ENCODE measurements around the gene GPC3.
A peak's percentile ranks its signal among the peaks of the same experiment; 100 is the strongest.
"Not testable (repeated sequence)": the region's sequence is repeated elsewhere in the genome, so short reads cannot be mapped to it uniquely, and the experiment has no call there.

Gene GPC3

GRCh38 chrX:133834771-133835170, 150.6 kb downstream of the GPC3 start:
- no peak for DNase-seq

GRCh38 chrX:133819546-133819945, 165.8 kb downstream of the GPC3 start:
- DNase-seq = no peak

GRCh38 chrX:133818019-133818418, 167.4 kb downstream of the GPC3 start:
- DNase-seq = no peak

- DNase-seq = no peak
Observed at GRCh38 chrX:133815496-133815895, 169.9 kb downstream of the GPC3 start.

- no peak for DNase-seq
Observed at GRCh38 chrX:133813971-133814370, 171.4 kb downstream of the GPC3 start.

- DNase-seq = no peak
Observed at GRCh38 chrX:133812402-133812801, 173.0 kb downstream of the GPC3 start.

GRCh38 chrX:133810925-133811324, 174.5 kb downstream of the GPC3 start:
- no peak for DNase-seq

- DNase-seq = no peak
Observed at GRCh38 chrX:133804072-133804471, 181.3 kb downstream of the GPC3 start.

GRCh38 chrX:133796282-133796681, 189.1 kb downstream of the GPC3 start:
- no peak for DNase-seq

GRCh38 chrX:133794126-133794525, 191.3 kb downstream of the GPC3 start:
- no peak for DNase-seq

GRCh38 chrX:133793626-133794025, 191.8 kb downstream of the GPC3 start:
- DNase-seq = no peak

GRCh38 chrX:133792198-133792953, 193.0 kb downstream of the GPC3 start:
- peak; percentile 46 to 52 for DNase-seq

GRCh38 chrX:133789829-133790228, 195.6 kb downstream of the GPC3 start:
- no peak for DNase-seq

GRCh38 chrX:133786382-133786781, 199.0 kb downstream of the GPC3 start:
- DNase-seq = no peak

GRCh38 chrX:133783274-133783673, 202.1 kb downstream of the GPC3 start:
- DNase-seq = no peak

GRCh38 chrX:133781174-133781573, 204.2 kb downstream of the GPC3 start:
- DNase-seq = no peak

GRCh38 chrX:133776072-133776471, 209.3 kb downstream of the GPC3 start:
- DNase-seq = peak; percentile 36 to 49

GRCh38 chrX:133774807-133775206, 210.6 kb downstream of the GPC3 start:
- no peak for DNase-seq

GRCh38 chrX:133771086-133771646, 214.2 kb downstream of the GPC3 start:
- DNase-seq = no peak

GRCh38 chrX:133762976-133763548, 222.3 kb downstream of the GPC3 start:
- DNase-seq = not testable (repeated sequence)

- DNase-seq = no peak
Observed at GRCh38 chrX:133754657-133755056, 230.7 kb downstream of the GPC3 start.

GRCh38 chrX:133749951-133750350, 235.4 kb downstream of the GPC3 start:
- no peak for DNase-seq

GRCh38 chrX:133749370-133749769, 236.0 kb downstream of the GPC3 start:
- DNase-seq = no peak

- DNase-seq = no peak
Observed at GRCh38 chrX:133747196-133747595, 238.2 kb downstream of the GPC3 start.

All from activated CD4-positive, alpha-beta T cell treated with anti-CD3 and anti-CD28 coated beads, Interleukin-2, amount 50 U/mL, for 48 hours (primary cell).